Right hindlimb (tissue), 1 donor: ENCODE results near the gene PNO1.
"Not testable (repeated sequence)": the region's sequence is repeated elsewhere in the genome, so short reads cannot be mapped to it uniquely, and the experiment has no call there.

ENCODE experiments used
- DNase-seq: peaks from one replicate; pipeline ENCODE4 v3.0.0-alpha.2; 2018

PNO1 gene

DNA sequence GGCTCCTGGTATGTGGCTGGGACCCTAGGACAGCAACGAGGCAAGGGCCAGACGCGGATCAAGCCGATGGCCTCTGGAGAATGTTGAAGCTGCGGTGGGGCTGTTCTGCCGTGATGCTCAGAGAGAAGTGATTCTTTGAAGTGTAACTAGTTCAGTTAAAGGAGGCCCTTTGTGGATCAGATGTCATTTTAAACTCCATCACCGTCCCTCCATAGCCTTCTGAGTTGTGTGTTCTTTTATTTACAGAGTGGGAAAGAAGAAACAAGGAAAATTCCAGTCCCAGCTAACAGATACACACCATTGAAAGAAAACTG, 403 bp downstream of the PNO1 start:
- no peak for DNase-seq

- no peak for DNase-seq
Observed at GRCh38 chr2:68163641-68164040, 6.0 kb downstream of the PNO1 start.

DNA sequence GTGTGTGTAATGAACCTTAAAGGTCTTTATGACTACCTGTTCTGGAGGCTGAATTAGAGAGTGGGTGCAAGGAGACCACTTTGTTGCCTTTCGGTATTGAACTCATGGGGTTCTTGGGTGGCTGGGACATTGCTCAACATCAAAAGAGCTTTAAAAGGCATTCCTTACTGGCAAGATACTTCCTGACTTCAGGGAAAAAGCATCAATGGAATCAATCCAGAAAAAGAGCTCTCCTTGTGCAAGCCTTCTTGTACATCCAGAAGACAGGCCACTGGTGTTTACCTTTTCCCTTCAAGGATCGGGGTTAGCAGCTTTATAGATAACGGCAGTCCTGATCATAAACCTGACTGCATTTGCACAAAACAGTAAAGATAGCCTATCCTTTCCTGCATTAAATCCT, 9.5 kb downstream of the PNO1 start:
- DNase-seq = no peak

DNA sequence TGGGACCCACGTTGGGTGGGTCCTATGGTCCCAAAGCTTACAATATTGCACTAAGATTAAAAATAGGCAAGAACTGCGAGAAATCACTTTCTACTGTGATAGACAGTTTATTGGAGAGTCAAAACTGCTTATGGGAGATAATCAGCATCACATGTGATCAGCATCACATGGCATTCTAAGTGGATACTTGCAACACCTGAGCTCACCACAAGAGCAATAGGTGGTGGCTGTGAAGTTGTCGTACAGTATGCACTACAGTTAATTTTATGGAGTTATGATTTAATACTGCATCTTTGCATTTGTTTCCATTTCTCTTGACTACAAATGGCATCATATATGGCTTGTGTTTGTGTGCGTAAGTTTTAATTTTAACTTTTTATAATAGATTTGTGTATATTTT, 11.6 kb downstream of the PNO1 start:
- DNase-seq = no peak

DNA sequence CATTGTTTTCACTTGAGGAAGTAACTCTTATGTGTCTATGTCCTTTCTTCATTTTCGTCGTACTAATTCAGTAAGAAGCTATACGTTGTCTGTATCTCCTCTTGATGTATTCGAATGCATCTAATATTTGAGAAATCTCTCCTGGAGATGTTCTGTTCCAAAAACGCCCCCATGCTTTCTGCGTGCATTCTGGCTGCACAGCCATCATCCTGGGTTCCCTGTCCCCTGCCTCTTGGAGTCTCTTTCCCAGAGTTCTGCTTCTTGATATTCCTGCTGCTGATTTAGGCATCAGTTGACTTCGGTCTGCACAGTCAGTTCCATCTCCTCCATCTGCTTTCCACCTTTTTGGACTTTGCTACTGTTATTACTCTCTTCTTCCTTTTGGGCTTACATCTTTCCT, 13.5 kb downstream of the PNO1 start:
- no peak for DNase-seq

DNA sequence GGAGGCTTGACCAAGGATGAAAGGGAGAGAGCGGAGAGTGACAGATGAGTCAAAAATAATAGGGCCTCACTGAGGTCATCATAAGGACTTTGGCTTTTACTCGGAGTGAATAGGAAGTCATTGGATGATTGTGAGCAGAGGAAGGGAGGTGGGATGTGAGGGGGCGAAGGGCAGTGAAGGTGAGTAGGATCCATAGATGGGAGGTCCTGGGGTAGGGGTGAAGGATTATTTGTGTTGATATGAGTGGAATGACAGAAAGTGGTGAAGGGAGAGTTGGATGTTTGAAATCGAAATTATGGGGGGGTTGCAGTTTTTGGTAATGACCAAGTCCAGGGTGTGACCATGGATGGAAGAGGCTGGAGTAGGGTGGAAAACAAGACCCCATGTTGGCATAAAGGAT, 14.0 kb downstream of the PNO1 start:
- DNase-seq = no peak

GRCh38 chr2:68172521-68172920, 14.8 kb downstream of the PNO1 start:
- no peak for DNase-seq

GRCh38 chr2:68172990-68173700, 15.5 kb downstream of the PNO1 start:
- DNase-seq = no peak

DNA sequence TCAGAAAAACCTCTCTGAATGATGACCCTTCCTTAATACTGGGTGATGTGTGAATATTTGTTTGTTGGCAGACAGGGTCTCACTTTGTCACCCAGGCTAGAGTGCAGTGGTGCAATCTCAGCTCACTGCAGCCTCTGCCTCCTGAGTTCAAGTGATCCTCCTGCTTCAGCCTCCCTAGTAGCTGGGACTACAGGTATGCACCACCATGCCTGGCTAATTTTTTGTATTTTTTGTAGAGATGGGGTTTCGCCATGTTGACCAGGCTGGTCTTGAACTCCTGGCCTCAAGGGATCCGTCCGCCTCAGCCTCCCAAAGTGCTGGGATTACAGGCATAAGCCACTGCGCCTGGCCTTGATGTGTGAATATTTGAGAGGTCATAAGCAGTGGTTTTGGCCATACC, 17.5 kb downstream of the PNO1 start:
- DNase-seq = not testable (repeated sequence)

DNA sequence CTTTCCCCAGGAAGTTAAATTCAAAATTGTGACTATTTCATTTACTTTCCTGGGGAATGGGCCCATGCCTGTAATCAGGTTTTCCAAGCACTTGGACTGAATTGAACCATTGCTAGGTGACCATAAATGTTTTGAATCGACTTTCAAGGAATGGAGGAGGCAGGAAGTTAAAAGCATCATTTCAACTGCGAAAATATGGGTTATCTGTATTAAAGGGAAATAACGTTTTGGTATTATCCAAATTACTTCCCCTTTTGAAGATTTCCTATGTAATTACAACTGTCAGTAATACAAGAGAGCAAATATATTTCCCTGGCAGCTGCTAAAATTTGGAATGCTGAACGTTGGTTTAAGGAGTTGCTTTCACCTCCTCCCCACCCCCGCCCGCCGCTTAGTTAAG, 19.0 kb downstream of the PNO1 start:
- DNase-seq = no peak

- DNase-seq = no peak
Observed at GRCh38 chr2:68177541-68177940, 19.9 kb downstream of the PNO1 start.

DNA sequence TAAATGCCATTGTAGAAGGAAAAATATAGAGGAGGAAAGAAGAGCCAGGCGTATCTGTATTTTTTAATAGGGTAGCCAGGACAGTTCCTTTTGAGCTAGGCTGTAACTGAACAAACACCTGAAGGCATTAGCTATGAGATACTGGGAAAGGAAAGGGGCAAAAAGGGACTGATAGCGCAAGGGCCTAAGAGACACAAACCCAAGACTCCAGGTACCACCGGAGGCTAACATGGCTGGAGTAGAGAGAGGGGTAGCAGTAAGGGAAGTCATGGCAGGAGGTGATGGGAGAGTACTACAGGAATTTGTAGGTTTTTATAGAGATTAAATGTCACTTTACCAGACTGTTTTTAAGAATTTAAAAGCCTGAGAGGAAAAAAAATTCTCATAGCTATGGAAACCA, 20.7 kb downstream of the PNO1 start:
- DNase-seq = no peak

DNA sequence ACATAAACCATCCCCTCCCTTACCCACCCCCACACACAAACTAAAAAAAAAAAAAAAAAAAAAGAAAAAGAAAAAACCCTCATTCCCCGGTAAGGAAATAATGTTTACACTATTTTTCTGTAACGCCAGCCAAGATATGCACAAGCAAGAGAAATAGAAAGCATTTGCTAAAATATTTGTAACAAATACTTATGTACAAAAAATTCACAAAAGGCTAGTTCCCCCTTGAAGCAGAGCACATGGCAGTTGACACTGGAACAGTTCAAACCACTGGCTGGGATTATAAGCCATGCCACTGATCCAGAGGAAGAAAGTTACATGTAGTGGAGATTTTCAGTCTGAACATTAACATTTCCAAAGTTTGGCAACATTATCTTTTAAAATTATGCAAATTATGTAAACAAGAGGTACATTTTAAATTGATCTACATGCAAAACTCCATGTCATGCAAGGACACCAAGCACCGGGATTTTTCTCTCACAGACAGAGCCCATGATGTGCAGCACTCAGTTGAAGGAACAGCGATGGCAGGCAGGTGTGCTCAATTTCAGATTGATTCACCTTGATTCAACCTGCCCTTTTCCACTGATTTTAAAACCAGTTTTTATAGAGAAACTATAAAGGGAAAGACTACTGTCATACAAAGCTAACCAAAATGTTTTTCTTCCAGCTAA, 21.4 kb downstream of the PNO1 start:
- no peak for DNase-seq

- DNase-seq = no peak
Observed at GRCh38 chr2:68182902-68183301, 25.2 kb downstream of the PNO1 start.

DNA sequence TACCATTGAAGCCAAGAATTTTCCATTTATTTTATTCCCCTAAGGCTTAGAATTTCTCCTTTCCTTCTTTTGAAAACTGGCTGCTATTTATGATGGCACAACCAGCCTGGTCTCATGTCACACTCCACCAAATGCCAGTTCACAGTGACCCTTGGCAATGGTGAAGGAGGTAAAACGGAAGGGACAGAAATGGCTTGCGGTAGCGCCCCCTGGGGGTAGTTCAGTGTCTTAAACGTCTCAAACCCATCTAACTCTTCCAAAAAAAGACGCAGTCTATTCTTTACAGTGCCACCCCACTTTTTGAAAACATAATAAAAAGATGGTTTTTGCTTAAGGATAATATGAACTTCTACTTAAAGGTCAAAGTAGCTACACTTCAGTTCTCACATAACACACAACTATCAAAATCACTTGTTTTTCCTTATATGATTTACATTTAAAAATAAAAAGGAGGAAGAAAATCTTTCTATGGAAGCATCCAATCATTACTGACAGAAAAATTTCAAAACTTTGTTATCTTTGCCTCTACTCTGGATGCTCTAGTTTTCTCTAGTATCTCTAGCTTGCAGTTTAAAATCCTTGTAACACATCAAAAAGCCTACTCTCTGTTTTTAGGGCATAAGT, 28.0 kb downstream of the PNO1 start:
- no peak for DNase-seq

DNA sequence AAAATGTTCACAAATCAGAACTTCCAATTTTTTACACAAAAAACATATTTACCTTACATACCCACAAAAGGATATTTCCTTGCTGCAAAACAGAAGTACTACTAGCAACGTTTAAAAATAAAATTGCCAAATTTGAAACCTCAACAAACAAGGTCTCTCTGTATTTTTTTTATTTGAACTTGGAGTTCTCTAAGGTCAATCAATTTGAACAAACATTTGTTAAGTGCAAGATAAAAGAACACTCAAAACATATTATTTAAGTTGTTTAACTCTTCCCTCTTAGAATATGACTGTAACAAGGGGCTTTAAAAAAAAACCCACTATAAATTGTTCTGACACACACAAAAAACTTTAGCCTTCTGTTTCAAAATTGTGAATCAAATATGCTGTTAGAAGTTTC, 29.6 kb downstream of the PNO1 start:
- no peak for DNase-seq

- DNase-seq = no peak
Observed at GRCh38 chr2:68188831-68189230, 31.1 kb downstream of the PNO1 start.

- DNase-seq = no peak
Observed at GRCh38 chr2:68189991-68190784, 32.5 kb downstream of the PNO1 start.

GRCh38 chr2:68190991-68191731, 33.5 kb downstream of the PNO1 start:
- DNase-seq = no peak

DNA sequence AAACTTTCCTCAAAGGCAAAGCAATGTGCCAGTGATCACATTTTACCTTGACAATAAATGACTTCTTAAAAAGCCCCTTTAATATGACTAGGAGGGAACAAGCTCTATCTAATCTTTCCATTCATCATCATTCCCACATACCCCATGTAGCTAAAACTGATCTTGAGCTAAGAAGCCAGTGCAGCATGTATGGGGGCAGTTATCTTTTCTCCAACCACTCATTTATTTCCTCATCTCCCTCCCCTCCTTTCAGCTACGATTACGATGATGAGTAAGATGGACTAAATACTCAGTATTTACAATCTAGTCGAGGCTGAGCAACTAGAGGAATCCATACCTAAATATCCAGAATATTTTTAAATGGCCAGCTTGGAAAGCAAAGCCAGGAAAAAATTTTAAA, 35.5 kb downstream of the PNO1 start:
- no peak for DNase-seq

DNA sequence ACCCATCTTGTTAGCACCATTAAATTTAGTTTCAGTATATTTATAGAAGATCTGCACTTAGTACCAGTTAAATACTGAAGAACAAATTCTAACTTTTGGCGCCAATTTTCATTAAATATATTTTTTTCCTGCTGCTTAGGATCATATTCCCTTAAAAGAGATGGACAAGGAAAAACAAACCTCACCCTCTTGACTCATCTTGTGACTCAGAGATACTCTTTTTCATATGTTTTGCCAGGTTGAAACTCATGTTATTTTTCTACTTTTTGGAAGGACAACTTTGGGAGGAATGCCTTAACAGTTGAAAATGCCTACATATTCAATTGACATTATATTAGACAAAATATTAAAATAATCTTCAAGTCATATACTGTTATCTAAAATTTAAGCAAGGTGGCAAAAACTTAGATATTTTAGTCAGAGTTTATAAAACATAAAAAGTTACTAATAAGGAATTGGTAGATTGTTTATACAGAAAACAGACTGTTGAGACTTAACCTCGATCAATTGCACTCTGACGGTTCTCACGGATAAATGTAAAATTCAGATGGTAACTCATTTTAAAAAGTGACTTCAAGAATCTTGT, 36.2 kb downstream of the PNO1 start:
- DNase-seq = no peak

GRCh38 chr2:68195096-68195495, 37.4 kb downstream of the PNO1 start:
- no peak for DNase-seq
